ENCODE data around the gene YIPF3.

YIPF3 gene

DNA sequence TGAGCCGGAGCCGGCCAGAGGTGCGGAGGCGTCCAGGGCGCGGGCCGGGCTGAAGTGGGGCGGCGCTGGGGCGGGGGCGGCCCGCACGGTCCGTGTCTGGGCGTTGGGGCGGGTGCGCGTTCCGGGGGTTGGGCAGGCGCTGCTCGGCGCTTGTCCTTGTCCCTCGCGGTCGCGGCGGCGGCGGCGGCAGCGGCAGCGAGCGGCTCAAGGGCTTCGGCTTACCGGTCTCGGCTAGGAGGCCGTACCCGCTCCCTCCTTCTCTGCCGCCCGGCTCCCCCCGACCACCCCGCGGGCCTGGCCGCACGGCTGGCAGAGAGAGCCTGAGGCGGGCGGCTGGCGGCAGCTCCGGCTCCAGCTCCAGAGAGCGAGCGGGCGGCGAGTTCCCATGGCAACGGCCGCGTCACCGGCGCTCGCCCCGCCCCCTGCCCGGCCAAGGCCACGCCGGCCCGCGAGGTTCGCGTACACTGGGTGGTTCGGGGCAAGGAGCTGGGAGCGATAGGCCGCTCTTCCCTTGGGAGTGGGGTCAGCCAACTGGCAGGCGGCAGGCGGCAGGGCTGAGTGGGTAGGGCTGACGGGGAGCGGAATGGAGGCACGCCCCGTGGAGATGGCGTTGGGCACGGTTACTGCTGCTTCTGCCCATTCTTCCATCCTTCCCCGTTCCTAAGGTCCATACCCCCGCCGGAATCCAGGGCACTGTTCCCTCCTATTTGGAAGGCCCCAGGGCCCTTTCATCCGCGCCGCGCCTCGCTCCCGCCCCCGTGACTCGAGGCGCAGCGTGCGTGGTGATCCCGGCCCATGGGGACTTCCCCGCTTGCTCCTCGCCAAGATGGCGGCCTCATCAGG, 6.5 kb downstream of the YIPF3 start, which contains the start of gene LRRC73:
TSS of gene LRRC73 (minus strand) at position 363 of the 843 bp plus-strand sequence. CDS start 561 bp downstream, outside the sequence.
- DNase-seq (ENCODE audit: insufficient read length, low spot score) (peak; percentile 84), FAIRE-seq (peak; percentile 94)
- TF ChIP-seq POLR2A (IDR thresholded peaks at IDR 0.05; ENCODE audit: low read depth, low read length) (0 out of 2 replicates have a peak, but pooled peaks have one; percentile 17), PAX5 (IDR thresholded peaks at IDR 0.05; ENCODE audit: insufficient read depth, low read length, severe bottlenecking) (no peak)

- TF ChIP-seq SPI1 (IDR thresholded peaks at IDR 0.05; ENCODE audit: low read depth, low read length) (no peak), TAF1 (IDR thresholded peaks at IDR 0.05; ENCODE audit: low read depth, low read length) (no peak), POLR2AphosphoS5 (IDR thresholded peaks at IDR 0.05; ENCODE audit: low read depth, low read length) (no peak), POU2F2 (IDR thresholded peaks at IDR 0.05; ENCODE audit: low read depth, low read length) (no peak)
- DNase-seq (ENCODE audit: insufficient read length, low spot score) = no peak
- FAIRE-seq = peak; percentile 31
Measured at GRCh38 chr6:43509142-43509983, 7.4 kb downstream of the YIPF3 start.

- FAIRE-seq (no peak), DNase-seq (ENCODE audit: insufficient read length, low spot score) (no peak)
- no peak for TF ChIP-seq POLR2A (IDR thresholded peaks at IDR 0.05; ENCODE audit: low read depth, low read length)
- no peak for TF ChIP-seq POLR2AphosphoS5 (IDR thresholded peaks at IDR 0.05; ENCODE audit: low read depth, low read length)
- no peak for TF ChIP-seq TAF1 (IDR thresholded peaks at IDR 0.05; ENCODE audit: low read depth, low read length)
- no peak for TF ChIP-seq SPI1 (IDR thresholded peaks at IDR 0.05; ENCODE audit: low read depth, low read length)
- no peak for TF ChIP-seq POU2F2 (IDR thresholded peaks at IDR 0.05; ENCODE audit: low read depth, low read length)
- TF ChIP-seq PAX5 (IDR thresholded peaks at IDR 0.05; ENCODE audit: insufficient read depth, low read length, severe bottlenecking) = no peak
Measured at GRCh38 chr6:43508481-43509141, 8.1 kb downstream of the YIPF3 start.

GRCh38 chr6:43506667-43507471, 9.9 kb downstream of the YIPF3 start:
- peak; percentile 82 for DNase-seq (ENCODE audit: insufficient read length, low spot score)
- FAIRE-seq = peak; percentile 96
- TF ChIP-seq PAX5 (IDR thresholded peaks at IDR 0.05; ENCODE audit: insufficient read depth, low read length, severe bottlenecking) (no peak), SPI1 (IDR thresholded peaks at IDR 0.05; ENCODE audit: low read depth, low read length) (no peak), POLR2AphosphoS5 (IDR thresholded peaks at IDR 0.05; ENCODE audit: low read depth, low read length) (no peak), POLR2A (IDR thresholded peaks at IDR 0.05; ENCODE audit: low read depth, low read length) (no peak), TAF1 (IDR thresholded peaks at IDR 0.05; ENCODE audit: low read depth, low read length) (no peak), POU2F2 (IDR thresholded peaks at IDR 0.05; ENCODE audit: low read depth, low read length) (no peak)

DNA sequence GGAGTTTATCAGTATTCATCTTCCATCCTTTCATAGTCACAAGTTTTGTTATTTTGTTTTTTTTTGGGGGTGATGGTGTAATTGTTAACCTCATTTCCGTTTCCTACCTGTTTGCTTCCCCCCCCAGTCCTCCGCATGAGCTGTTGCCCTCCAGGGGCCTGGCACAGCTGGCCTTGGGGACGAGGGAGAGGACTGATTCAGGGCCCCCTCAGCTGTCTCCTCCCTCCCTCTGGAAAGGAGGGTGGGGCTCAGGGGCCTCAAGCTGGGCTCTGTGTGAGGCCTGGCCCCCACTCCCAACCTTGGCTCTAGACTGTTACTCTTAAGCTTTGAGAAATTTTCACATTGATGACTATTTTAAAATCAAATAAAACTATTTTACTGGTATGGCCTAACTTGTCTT, 10.6 kb downstream of the YIPF3 start:
- no peak for FAIRE-seq
- TF ChIP-seq POLR2A (IDR thresholded peaks at IDR 0.05; ENCODE audit: low read depth, low read length) = no peak
- no peak for TF ChIP-seq SPI1 (IDR thresholded peaks at IDR 0.05; ENCODE audit: low read depth, low read length)
- TF ChIP-seq TAF1 (IDR thresholded peaks at IDR 0.05; ENCODE audit: low read depth, low read length) = no peak
- no peak for TF ChIP-seq POLR2AphosphoS5 (IDR thresholded peaks at IDR 0.05; ENCODE audit: low read depth, low read length)
- no peak for TF ChIP-seq POU2F2 (IDR thresholded peaks at IDR 0.05; ENCODE audit: low read depth, low read length)
- no peak for TF ChIP-seq PAX5 (IDR thresholded peaks at IDR 0.05; ENCODE audit: insufficient read depth, low read length, severe bottlenecking)
- no peak for DNase-seq (ENCODE audit: insufficient read length, low spot score)

- FAIRE-seq = no peak
- DNase-seq (ENCODE audit: insufficient read length, low spot score) = no peak
- no peak for TF ChIP-seq SPI1 (IDR thresholded peaks at IDR 0.05; ENCODE audit: low read depth, low read length)
- no peak for TF ChIP-seq POLR2AphosphoS5 (IDR thresholded peaks at IDR 0.05; ENCODE audit: low read depth, low read length)
- TF ChIP-seq TAF1 (IDR thresholded peaks at IDR 0.05; ENCODE audit: low read depth, low read length) = no peak
- TF ChIP-seq PAX5 (IDR thresholded peaks at IDR 0.05; ENCODE audit: insufficient read depth, low read length, severe bottlenecking) = no peak
- no peak for TF ChIP-seq POLR2A (IDR thresholded peaks at IDR 0.05; ENCODE audit: low read depth, low read length)
- no peak for TF ChIP-seq POU2F2 (IDR thresholded peaks at IDR 0.05; ENCODE audit: low read depth, low read length)
Measured at GRCh38 chr6:43505718-43506117, 11.0 kb downstream of the YIPF3 start.

DNA sequence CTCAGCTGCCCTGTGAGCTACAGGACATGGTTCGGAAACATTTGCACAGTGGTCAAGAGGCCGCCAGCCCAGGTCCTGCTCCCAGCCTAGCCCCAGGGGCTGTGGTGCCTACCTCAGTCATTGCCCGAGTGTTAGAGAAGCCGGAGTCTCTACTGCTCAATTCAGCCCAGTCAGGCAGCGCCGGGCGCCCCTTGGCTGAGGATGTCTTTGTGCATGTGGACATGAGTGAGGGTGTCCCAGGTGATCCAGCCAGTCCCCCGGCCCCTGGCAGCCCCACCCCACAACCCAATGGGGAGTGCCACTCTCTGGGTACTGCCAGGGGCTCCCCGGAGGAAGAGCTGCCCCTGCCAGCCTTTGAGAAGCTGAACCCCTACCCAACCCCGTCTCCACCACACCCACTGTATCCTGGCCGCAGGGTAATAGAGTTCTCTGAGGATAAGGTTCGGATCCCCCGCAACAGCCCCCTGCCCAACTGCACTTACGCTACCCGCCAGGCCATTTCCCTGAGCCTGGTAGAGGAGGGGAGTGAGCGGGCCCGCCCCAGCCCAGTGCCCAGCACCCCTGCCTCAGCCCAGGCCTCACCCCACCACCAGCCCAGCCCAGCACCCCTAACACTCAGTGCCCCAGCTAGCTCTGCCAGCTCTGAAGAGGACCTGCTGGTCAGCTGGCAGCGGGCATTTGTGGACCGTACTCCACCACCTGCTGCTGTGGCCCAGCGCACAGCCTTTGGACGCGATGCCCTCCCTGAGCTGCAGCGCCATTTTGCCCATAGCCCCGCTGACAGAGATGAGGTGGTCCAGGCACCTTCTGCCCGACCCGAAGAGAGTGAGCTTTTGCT, 11.8 kb downstream of the YIPF3 start:
- no peak for TF ChIP-seq POLR2A (IDR thresholded peaks at IDR 0.05; ENCODE audit: low read depth, low read length)
- no peak for TF ChIP-seq POU2F2 (IDR thresholded peaks at IDR 0.05; ENCODE audit: low read depth, low read length)
- no peak for TF ChIP-seq POLR2AphosphoS5 (IDR thresholded peaks at IDR 0.05; ENCODE audit: low read depth, low read length)
- no peak for TF ChIP-seq SPI1 (IDR thresholded peaks at IDR 0.05; ENCODE audit: low read depth, low read length)
- TF ChIP-seq TAF1 (IDR thresholded peaks at IDR 0.05; ENCODE audit: low read depth, low read length) = no peak
- TF ChIP-seq PAX5 (IDR thresholded peaks at IDR 0.05; ENCODE audit: insufficient read depth, low read length, severe bottlenecking) = no peak
- no peak for DNase-seq (ENCODE audit: insufficient read length, low spot score)

DNA sequence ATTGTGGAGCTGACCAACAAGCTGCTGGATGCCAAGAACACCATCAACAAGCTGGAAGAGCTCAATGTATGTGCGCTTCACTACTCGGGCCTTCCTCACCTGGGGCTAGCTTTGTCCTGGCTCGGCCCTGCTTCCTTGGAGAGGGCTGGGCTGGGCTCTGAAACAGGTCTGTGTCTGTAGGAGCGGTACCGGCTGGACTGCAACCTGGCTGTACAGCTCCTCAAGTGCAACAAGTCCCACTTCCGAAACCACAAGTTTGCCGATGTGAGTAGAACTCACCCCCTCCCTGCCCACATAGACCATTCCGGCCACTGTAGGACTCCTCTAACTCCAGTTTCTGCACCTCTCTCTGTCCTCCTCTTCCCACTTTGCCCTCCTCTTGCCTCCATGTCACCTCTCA, 13.3 kb downstream of the YIPF3 start:
- DNase-seq (ENCODE audit: insufficient read length, low spot score) (no peak), FAIRE-seq (no peak)
- TF ChIP-seq PAX5 (IDR thresholded peaks at IDR 0.05; ENCODE audit: insufficient read depth, low read length, severe bottlenecking) (no peak), POU2F2 (IDR thresholded peaks at IDR 0.05; ENCODE audit: low read depth, low read length) (no peak), POLR2A (IDR thresholded peaks at IDR 0.05; ENCODE audit: low read depth, low read length) (no peak), SPI1 (IDR thresholded peaks at IDR 0.05; ENCODE audit: low read depth, low read length) (no peak), TAF1 (IDR thresholded peaks at IDR 0.05; ENCODE audit: low read depth, low read length) (no peak), POLR2AphosphoS5 (IDR thresholded peaks at IDR 0.05; ENCODE audit: low read depth, low read length) (no peak)

More for the DNA sequence above, 11.8 kb downstream of the YIPF3 start:
- FAIRE-seq = no peak
